CD4-positive, alpha-beta T cell treated with Interleukin-2 at 100 ng/mL for 4 hours (primary cell): ENCODE measurements around the gene THOP1.

Source experiments
- DNase-seq: peaks from one replicate; pipeline ENCODE4 v3.0.0-alpha.2; 2020; ENCODE audit warnings: low spot score

THOP1 gene

DNA sequence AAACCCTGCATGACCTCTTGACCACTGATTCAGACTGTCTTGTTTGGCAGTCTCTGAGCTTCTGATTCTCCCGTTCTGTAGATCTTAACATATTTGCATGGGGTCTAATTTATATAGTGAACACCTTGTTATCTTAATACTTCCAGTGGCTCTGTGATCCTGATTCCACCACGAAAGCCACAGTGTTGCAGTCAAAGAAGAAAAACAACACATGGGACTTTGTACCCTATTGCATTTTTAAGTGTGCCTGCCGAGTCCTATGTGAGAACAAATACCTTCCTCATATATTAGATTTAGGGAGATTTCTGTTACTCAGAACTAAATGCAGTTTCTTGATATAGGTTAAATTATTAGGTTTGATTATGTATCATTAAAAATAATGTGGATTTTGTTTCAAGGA, 69.5 kb downstream of the THOP1 start:
- no peak for DNase-seq

- DNase-seq, result peak; percentile 38
Measured at GRCh38 chr19:2856457-2857050, 71.3 kb downstream of the THOP1 start.

DNA sequence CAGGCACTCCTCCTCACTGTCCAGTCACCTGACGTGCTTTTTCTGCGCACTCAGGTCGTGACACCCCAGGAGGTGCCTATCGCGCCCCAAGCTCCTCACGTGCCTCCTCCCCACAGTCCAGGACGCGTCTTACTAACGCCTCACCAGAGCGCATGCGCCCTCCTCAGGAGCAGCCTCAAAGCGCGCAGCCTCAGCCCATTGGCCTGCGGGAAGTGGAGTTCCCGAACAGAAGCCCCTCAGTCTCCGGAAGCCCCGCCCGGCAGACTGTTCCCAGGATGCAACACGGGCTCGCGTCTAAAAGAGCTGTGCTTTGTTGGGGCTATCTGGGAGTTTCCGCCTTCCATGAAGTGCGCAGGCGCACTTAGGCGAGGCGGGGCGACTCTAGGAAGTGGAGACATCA, 73.6 kb downstream of the THOP1 start:
- DNase-seq, result no peak

GRCh38 chr19:2863816-2864215, 78.5 kb downstream of the THOP1 start:
- no peak for DNase-seq
